OCI-LY1 (cell line): Measurements from ENCODE around the gene DYSF.

Experiments
- H2AFZ ChIP-seq: fragments of 200-600 bp; sonication (generic), shearing (Covaris generic); 2 replicates; pipeline ENCODE4 v1.6.0; 2014; ENCODE audit warnings: antibody characterized with exemption, mild to moderate bottlenecking, low read length
- H3F3A ChIP-seq: fragments of 200-600 bp; sonication (generic), shearing (Covaris generic); 2 replicates; pipeline ENCODE4 v1.6.0; 2014; ENCODE audit warnings: mild to moderate bottlenecking, antibody characterized with exemption, low read length, moderate library complexity; ENCODE audit not compliant: insufficient read depth
- H3K27ac ChIP-seq: fragments of 200-600 bp; sonication (generic); 2 replicates; pipeline ENCODE4 v1.5.1; 2014; ENCODE audit warnings: low read length, mixed run types, mild to moderate bottlenecking, low read depth; ENCODE audit not compliant: poor library complexity, severe bottlenecking
- H3K27me3 ChIP-seq: fragments of 200-600 bp; sonication (generic); 2 replicates; pipeline ENCODE4 v1.6.0; 2014; ENCODE audit warnings: antibody characterized with exemption, mild to moderate bottlenecking, low read length, moderate library complexity; ENCODE audit not compliant: insufficient read depth
- H3K36me3 ChIP-seq: fragments of 200-600 bp; sonication (generic); 2 replicates; pipeline ENCODE4 v1.6.1; 2014; ENCODE audit warnings: mild to moderate bottlenecking, antibody characterized with exemption, low read length, moderate library complexity, mixed read lengths; ENCODE audit not compliant: insufficient read depth
- H3K4me1 ChIP-seq: fragments of 200-600 bp; sonication (generic); 2 replicates; pipeline ENCODE4 v1.5.1; 2014; ENCODE audit warnings: mild to moderate bottlenecking, low read length, moderate library complexity; ENCODE audit not compliant: insufficient read depth, severe bottlenecking
- H3K4me2 ChIP-seq: fragments of 200-600 bp; sonication (generic), shearing (Covaris generic); 2 replicates; pipeline ENCODE4 v1.6.1; 2014; ENCODE audit warnings: low read length
- H3K4me3 ChIP-seq: fragments of 200-600 bp; sonication (generic); 2 replicates; pipeline ENCODE4 v1.5.1; 2014; ENCODE audit warnings: low read length, low read depth, mild to moderate bottlenecking, mixed read lengths; ENCODE audit not compliant: poor library complexity, severe bottlenecking
- H3K79me2 ChIP-seq: fragments of 200-600 bp; shearing (Covaris generic); 2 replicates; pipeline ENCODE4 v1.6.1; 2016; ENCODE audit warnings: mixed run types, low read length, mixed read lengths; ENCODE audit not compliant: insufficient read depth
- H3K9ac ChIP-seq: fragments of 200-600 bp; sonication (generic), shearing (Covaris generic); 2 replicates; pipeline ENCODE4 v1.6.1; 2014; ENCODE audit warnings: mild to moderate bottlenecking, low read length, mixed read lengths
- H3K9me2 ChIP-seq: fragments of 200-600 bp; sonication (generic), shearing (Covaris generic); 2 replicates; pipeline ENCODE4 v1.6.1; 2014; ENCODE audit warnings: low read depth, mild to moderate bottlenecking, low read length, mixed read lengths
- H3K9me3 ChIP-seq: fragments of 200-600 bp; shearing (Covaris generic); 2 replicates; pipeline ENCODE4 v1.6.1; 2014; ENCODE audit warnings: low read length, mixed read lengths
- H4K20me1 ChIP-seq: fragments of 200-600 bp; sonication (generic), shearing (Covaris generic); 2 replicates; pipeline ENCODE4 v1.6.0; 2016; ENCODE audit warnings: mild to moderate bottlenecking, low read length; ENCODE audit not compliant: insufficient read depth
- CTCF ChIP-seq: fragments of 200-600 bp; sonication (generic), shearing (Covaris generic); IDR thresholded peaks from 2 replicates; pipeline ENCODE4 v1.5.1; 2017; ENCODE audit warnings: mild to moderate bottlenecking, antibody characterized with exemption, low read length, moderate library complexity, mixed read lengths
- EZH2 ChIP-seq: fragments of 200-600 bp; sonication (generic), shearing (Covaris generic); IDR thresholded peaks from 2 replicates; pipeline ENCODE4 v1.8.0; 2017; ENCODE audit warnings: borderline replicate concordance, mixed run types, mild to moderate bottlenecking, antibody characterized with exemption, low read length, moderate library complexity, mixed read lengths

Gene DYSF

GRCh38 chr2:71468279-71469015 lies 15.1 kb downstream of the DYSF start:
- TF ChIP-seq CTCF (no peak), EZH2 (no peak)
- Histone ChIP-seq H3K36me3 (no peaks in the 10 kb centered on the region), H3K4me1 (no peaks in the 10 kb centered on the region), H3K4me2 (no peak overlapping the region), H3K27me3 (no peaks in the 10 kb centered on the region), H3K4me3 (no peak overlapping the region), H3K27ac (no peak overlapping the region), H2AFZ (no peak overlapping the region), H3K9me3 (no peaks in the 10 kb centered on the region), H4K20me1 (no peaks in the 10 kb centered on the region), H3K79me2 (no peaks in the 10 kb centered on the region), H3K9me2 (no peaks in the 10 kb centered on the region), H3K9ac (no peak overlapping the region), H3F3A (no peaks in the 10 kb centered on the region)

GRCh38 chr2:71469403-71470398 lies 16.3 kb downstream of the DYSF start:
- Histone ChIP-seq H3K9me2 (no peaks in the 10 kb centered on the region), H3K27me3 (no peaks in the 10 kb centered on the region), H3K79me2 (no peaks in the 10 kb centered on the region), H3K27ac (no peak overlapping the region), H3K4me2 (no peak overlapping the region), H4K20me1 (no peaks in the 10 kb centered on the region), H2AFZ (no peak overlapping the region), H3K36me3 (no peaks in the 10 kb centered on the region), H3K9me3 (no peaks in the 10 kb centered on the region), H3F3A (no peaks in the 10 kb centered on the region), H3K4me1 (no peaks in the 10 kb centered on the region), H3K4me3 (no peak overlapping the region), H3K9ac (no peak overlapping the region)
- TF ChIP-seq CTCF (no peak), EZH2 (no peak)

- H3K4me2 ChIP-seq, result no peak overlapping the region
- H3K27me3 ChIP-seq, result no peaks in the 10 kb centered on the region
- no peak overlapping the region for H2AFZ ChIP-seq
- H3K4me1 ChIP-seq, result no peaks in the 10 kb centered on the region
- no peak overlapping the region for H3K9ac ChIP-seq
- no peak for TF ChIP-seq EZH2
- no peak for TF ChIP-seq CTCF
- no peak overlapping the region for H3K4me3 ChIP-seq
- H3K27ac ChIP-seq, result no peak overlapping the region
- no peaks in the 10 kb centered on the region for H3F3A ChIP-seq
- no peaks in the 10 kb centered on the region for H3K36me3 ChIP-seq
- H3K79me2 ChIP-seq, result no peaks in the 10 kb centered on the region
- no peaks in the 10 kb centered on the region for H4K20me1 ChIP-seq
- H3K9me3 ChIP-seq, result no peaks in the 10 kb centered on the region
- H3K9me2 ChIP-seq, result no peaks in the 10 kb centered on the region
These were observed 17.9 kb downstream of the DYSF start for GRCh38 chr2:71471276-71471675.
